Activated T-cell treated with anti-CD3 and anti-CD28 coated beads for 48 hours (primary cell): ENCODE data around the gene FLNB.

ENCODE experiments used
- DNase-seq: peaks from one replicate; pipeline ENCODE4 v3.0.0-alpha.2; 2020; ENCODE audit warnings: low read depth

Gene FLNB

GRCh38 chr3:58077596-58078285, 69.5 kb downstream of the FLNB start:
- DNase-seq = no peak

- no peak for DNase-seq
These were observed 70.4 kb downstream of the FLNB start for GRCh38 chr3:58078610-58079009.

GRCh38 chr3:58079773-58080172, 71.6 kb downstream of the FLNB start:
- DNase-seq = no peak

GRCh38 chr3:58082047-58082446, 73.8 kb downstream of the FLNB start:
- no peak for DNase-seq

- DNase-seq = no peak
These were observed 75.9 kb downstream of the FLNB start for GRCh38 chr3:58084166-58084565.

- DNase-seq = no peak
These were observed 76.7 kb downstream of the FLNB start for GRCh38 chr3:58084788-58085543.

GRCh38 chr3:58085616-58086015, 77.4 kb downstream of the FLNB start:
- DNase-seq = no peak

- no peak for DNase-seq
These were observed 80.3 kb downstream of the FLNB start for GRCh38 chr3:58088501-58088900.

GRCh38 chr3:58090351-58090750, 82.1 kb downstream of the FLNB start:
- DNase-seq = no peak

- DNase-seq = no peak
These were observed 84.3 kb downstream of the FLNB start for GRCh38 chr3:58092521-58092920.

GRCh38 chr3:58093574-58094195, 85.5 kb downstream of the FLNB start:
- no peak for DNase-seq

GRCh38 chr3:58094657-58095056, 86.4 kb downstream of the FLNB start:
- DNase-seq = no peak

- no peak for DNase-seq
These were observed 87.4 kb downstream of the FLNB start for GRCh38 chr3:58095603-58096138.

- DNase-seq = no peak
These were observed 90.3 kb downstream of the FLNB start for GRCh38 chr3:58098531-58098930.

GRCh38 chr3:58099865-58100264, 91.6 kb downstream of the FLNB start:
- no peak for DNase-seq

GRCh38 chr3:58101499-58102389, 93.5 kb downstream of the FLNB start:
- DNase-seq = no peak

- DNase-seq = no peak
These were observed 94.1 kb downstream of the FLNB start for GRCh38 chr3:58102390-58102750.

- no peak for DNase-seq
These were observed 94.8 kb downstream of the FLNB start for GRCh38 chr3:58102976-58103451.

- DNase-seq = no peak
These were observed 95.9 kb downstream of the FLNB start for GRCh38 chr3:58104151-58104550.

- DNase-seq = no peak
These were observed 96.5 kb downstream of the FLNB start for GRCh38 chr3:58104712-58105111.

GRCh38 chr3:58105196-58105595, 97.0 kb downstream of the FLNB start:
- no peak for DNase-seq

- no peak for DNase-seq
These were observed 97.8 kb downstream of the FLNB start for GRCh38 chr3:58106061-58106460.
